VCaP (cell line): ENCODE data around the gene TRAPPC2L.

Source experiments
- H3K27ac ChIP-seq: fragments of 450-650 bp; 2 replicates; pipeline ENCODE4 v1.5.1; 2017
- TF ChIP-seq, protein P1 (sequence below): fragments of 450-650 bp; conservative IDR thresholded peaks from 2 replicates; pipeline ENCODE4 v1.5.1; 2017; ENCODE audit warnings: mild to moderate bottlenecking, moderate library complexity

The TRAPPC2L gene

DNA sequence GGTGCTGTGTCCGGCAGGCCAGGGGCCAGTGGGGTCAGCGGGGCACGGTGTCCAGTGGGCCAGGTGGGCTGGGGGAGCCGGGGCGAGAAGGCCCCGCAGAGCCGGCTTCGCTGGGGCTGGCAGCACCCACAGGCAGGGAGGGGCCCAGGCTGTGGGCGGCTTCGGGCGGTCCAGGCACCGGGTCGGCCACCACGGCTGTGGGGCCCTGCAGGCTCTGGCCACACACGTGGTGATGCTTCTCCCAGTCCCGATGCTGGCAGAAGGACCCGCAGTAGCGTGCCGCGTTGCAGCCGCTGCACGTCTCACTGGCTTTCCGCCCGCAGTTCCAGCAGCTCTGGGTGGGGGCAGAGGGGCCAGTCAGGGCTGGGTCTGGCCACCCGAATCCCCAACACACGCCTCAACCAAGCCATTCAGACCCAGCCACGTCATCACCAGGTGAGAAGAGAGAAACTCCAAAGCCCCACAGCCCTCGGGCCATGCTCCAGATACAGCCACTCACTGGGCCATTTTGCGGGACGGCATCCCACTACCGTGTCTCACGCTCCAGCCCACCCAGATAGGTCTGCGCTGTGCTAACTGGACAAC is 20.1 kb downstream of the TRAPPC2L start:
- H3K27ac ChIP-seq, result no peak overlapping the region
- TF ChIP-seq, protein P1, sequence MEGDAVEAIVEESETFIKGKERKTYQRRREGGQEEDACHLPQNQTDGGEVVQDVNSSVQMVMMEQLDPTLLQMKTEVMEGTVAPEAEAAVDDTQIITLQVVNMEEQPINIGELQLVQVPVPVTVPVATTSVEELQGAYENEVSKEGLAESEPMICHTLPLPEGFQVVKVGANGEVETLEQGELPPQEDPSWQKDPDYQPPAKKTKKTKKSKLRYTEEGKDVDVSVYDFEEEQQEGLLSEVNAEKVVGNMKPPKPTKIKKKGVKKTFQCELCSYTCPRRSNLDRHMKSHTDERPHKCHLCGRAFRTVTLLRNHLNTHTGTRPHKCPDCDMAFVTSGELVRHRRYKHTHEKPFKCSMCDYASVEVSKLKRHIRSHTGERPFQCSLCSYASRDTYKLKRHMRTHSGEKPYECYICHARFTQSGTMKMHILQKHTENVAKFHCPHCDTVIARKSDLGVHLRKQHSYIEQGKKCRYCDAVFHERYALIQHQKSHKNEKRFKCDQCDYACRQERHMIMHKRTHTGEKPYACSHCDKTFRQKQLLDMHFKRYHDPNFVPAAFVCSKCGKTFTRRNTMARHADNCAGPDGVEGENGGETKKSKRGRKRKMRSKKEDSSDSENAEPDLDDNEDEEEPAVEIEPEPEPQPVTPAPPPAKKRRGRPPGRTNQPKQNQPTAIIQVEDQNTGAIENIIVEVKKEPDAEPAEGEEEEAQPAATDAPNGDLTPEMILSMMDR, result no peak

DNA sequence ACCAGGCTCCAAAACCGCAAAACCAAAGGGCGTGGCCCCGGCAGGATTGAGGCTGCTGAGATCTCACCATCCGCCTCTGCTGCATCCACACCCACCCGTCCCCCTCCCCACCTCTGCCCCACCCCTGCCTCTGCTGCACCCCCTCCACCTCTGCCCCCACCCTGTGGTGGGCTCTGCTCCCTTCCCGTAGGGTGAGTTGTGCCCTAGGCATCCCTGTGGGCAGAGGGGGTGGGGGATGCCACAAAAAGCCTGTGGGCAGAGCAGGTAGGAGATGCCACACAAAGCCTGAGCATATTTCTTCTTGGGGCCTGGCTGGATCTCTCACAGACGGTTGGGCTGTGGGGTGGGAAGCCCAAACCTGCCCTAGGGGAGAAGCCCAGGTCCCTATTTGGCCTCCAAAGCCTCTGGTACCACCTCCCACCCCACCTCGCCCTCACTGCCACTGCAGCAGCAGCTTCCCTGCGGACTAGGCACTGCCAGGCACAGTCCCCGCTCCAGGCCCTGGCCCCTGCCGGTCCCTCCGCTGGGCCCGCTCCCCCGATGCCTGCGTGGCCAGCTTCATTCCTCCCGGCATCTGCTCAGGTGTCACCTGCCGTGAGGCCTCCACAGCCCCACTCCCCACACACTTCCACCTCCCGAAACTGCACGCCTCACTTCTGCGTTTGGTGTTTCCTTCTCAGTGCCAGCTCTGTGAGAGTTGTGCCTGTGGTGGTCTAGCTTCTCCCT is 20.8 kb downstream of the TRAPPC2L start:
- no peak overlapping the region for H3K27ac ChIP-seq
- TF ChIP-seq, protein P1, result no peak

DNA sequence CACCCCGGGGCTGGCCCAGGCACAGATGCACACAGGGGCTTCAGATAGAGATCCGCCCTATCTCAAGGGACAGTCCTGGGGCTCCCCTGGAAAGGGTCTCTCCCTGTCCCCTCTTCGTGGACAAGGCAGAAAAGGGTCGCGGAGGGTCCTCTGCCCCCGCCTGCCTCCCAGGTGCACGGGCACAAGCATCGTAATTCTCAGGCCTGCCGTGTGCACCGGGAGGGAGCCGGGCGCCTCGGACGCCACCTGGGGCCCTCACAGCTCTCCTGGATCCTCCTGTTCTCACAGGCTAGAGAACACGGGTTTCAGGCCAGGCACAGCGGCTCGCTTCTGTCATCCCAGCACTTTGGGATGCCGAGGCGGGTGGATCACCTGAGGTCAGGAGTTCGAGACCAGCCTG is 21.4 kb downstream of the TRAPPC2L start:
- H3K27ac ChIP-seq, result no peak overlapping the region
- TF ChIP-seq, protein P1, result no peak

DNA sequence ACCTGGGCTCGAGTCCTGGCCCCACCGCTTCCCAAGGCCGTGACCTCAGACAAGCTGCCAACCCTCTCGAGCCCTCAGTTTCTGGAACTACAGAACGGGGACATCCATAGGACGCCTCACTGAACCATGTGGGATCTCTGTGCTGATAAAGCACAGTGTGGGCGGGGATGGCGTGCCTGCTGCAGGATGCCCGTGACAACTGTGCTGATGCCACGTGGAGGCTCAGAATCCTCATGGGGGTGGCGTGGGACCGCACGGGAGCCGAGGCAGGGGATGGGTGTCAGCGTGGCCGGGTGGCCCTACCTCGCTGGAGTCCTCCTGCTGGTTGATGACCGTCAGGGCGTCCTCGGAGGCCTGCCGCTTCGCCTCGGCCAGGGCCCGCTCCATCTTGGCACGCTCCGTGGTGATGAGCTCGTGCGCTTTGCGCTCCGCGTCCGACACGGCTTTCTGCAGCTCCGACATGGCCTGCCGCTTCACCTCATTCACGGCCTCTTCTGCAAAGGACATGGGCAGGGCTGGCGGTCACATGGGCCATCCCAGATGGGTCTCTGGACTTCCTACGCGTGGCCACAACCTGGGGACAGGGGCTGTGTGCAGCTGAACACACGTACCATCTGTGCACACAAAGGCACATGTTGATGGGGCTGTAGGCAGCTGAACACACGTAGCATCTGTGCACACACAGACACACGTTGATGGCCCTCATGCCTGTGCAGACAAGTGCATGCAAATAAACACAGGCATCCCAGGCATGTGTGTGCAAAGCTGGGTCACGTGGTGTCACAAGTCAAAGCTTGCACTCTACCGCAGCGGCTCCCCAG is 22.2 kb downstream of the TRAPPC2L start:
- TF ChIP-seq, protein P1, result no peak
- no peak overlapping the region for H3K27ac ChIP-seq

DNA sequence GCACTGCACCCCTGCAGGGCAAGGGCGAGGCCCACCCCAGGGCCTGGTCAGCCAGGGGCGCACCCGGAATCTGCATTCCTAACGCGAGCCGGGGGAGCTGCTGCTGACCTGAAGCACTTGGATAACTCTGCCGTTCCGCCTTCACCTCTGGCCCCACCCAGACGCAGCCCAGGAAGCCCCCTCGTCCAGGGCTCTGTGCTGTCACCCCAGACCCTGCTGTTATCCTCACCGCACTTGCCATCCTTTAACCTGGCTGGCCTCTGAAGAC is 22.8 kb downstream of the TRAPPC2L start:
- TF ChIP-seq, protein P1, result no peak
- no peak overlapping the region for H3K27ac ChIP-seq

DNA sequence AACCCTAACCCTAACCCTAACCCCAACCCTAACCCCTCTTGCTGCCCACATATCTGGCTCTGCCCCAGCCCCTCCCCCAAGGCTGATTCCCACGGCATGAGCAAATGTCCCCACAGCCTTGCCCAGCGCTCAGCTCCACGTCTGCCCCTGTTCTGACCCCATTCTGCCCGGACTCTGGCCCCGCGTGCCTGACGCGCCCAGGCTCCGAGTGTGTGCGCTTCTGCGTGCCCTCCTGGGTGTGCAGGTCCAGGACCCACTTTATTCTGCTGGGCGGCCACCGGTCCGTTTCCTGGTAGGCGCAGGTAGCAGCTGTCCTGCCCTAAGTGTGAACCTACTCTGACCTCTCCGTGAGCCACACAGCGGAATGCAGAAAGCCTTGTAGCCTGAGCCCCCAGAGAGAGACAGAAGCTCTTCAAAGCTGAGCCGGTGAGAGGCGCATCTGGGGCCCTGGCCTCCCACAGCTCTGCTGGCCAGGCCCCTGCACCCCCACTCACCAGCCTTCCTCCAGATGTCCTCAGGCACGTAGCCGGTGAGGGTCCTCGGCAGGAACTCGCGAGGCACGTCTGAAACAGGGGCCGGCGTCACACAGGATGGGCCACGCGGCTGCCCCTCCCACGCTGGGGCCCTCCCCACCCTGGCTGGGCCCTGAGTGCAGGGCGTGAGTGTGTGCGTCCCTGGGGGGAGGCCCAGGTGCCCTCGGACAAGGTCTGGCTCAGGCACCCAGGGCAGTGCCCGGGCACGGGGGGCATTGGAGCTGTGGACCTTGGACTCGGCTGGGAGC is 23.5 kb downstream of the TRAPPC2L start:
- no peak overlapping the region for H3K27ac ChIP-seq
- TF ChIP-seq, protein P1, result no peak

DNA sequence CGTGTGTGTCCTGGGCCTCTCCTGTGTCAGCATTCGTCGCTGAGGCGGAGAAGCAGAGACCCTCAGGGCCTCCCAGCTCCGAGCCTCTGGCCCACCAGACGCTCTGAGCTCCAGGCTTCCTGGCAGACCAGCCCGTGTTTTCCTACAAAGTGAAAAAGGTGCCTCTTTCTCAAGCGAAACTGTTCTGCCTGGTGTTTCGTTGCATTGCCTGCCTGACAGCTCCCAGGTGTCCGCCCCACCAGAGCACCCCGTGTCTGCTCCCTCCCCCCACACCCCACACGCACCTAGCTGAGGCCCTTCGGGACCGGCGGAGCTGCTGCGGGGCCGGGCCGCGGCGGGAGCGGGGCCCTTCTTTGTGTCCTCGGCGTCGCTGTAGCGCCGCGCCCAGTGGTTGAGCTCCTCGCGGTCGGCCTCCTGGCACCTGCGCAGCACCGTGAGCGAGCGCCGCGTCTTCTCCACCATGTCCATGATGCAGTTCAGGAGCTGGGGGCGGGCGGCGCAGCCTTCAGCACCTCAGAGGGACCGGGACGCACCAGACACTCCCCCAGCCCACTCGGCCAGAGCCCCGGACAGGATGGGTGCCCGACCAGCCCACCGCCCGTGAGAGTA is 24.2 kb downstream of the TRAPPC2L start:
- no peak overlapping the region for H3K27ac ChIP-seq
- TF ChIP-seq, protein P1, result no peak
